Tibial artery (tissue), 4 donors: ENCODE data around the gene LRFN5.
"Not testable (repeated sequence)": the region's sequence is repeated elsewhere in the genome, so short reads cannot be mapped to it uniquely, and the experiment has no call there.

ENCODE experiments used
- DNase-seq, 2 donors: peaks; one replicate each; pipeline ENCODE4 v3.0.0-alpha.2; 2019
- H3K27ac ChIP-seq, 2 donors: fragments of 200-600 bp; sonication (generic) in 1 of 2; 1 replicate in 1 of 2; 2 replicates in 1 of 2; pipeline ENCODE4 v1.5.1; 2018 to 2019; ENCODE audit warnings: mild to moderate bottlenecking in 1 of 2
- H3K27me3 ChIP-seq, 2 donors: fragments of 200-600 bp; sonication (generic) in 1 of 2; one replicate each; pipeline versions ENCODE4 v1.5.1 to v1.6.0; 2016 to 2019
- H3K36me3 ChIP-seq, 3 donors: fragments of 200-600 bp; sonication (generic) in 2 of 3; one replicate each; pipeline ENCODE4 v1.5.1; 2016 to 2019; ENCODE audit warnings: mild to moderate bottlenecking in 2 of 3
- H3K4me1 ChIP-seq, 4 donors: fragments of 200-600 bp; sonication (generic) in 2 of 4; 1 replicate in 3 of 4; 2 replicates in 1 of 4; pipeline ENCODE4 v1.5.1; 2016 to 2019
- H3K4me3 ChIP-seq, 2 donors: fragments of 200-600 bp; sonication (generic) in 1 of 2; 1 replicate in 1 of 2; 2 replicates in 1 of 2; pipeline ENCODE4 v1.5.1; 2018 to 2019; ENCODE audit warnings: mild to moderate bottlenecking in 2 of 2
- H3K9me3 ChIP-seq, 3 donors: fragments of 200-600 bp; sonication (generic) in 1 of 3; one replicate each; pipeline ENCODE4 v1.5.1; 2016 to 2019
- CTCF ChIP-seq, 2 experiments: fragments of 200-600 bp in 1 of 2; fragments of 450-650 bp in 1 of 2; IDR thresholded peaks; one replicate each; pipeline ENCODE4 v1.5.1; 2017 to 2019; ENCODE audit warnings: antibody characterized with exemption in 2 of 2, mild to moderate bottlenecking in 1 of 2, moderate library complexity in 1 of 2
- intact Hi-C: fragments of 100-400 bp; cut with DNase I; formaldehyde crosslinking; loops from one replicate; pipeline ENCODE4 v1.15.0; 2023; ENCODE audit warnings: low total_unique reads

Gene LRFN5

GRCh38 chr14:41891624-41892023, 284.9 kb downstream of the LRFN5 start:
- no peaks in the 10 kb centered on the region for H3K4me1 ChIP-seq
- TF ChIP-seq CTCF (IDR thresholded peaks at IDR 0.05), result no peak
- no peaks in the 10 kb centered on the region for H3K36me3 ChIP-seq
- no peak overlapping the region for H3K4me3 ChIP-seq
- no peaks in the 10 kb centered on the region for H3K27me3 ChIP-seq
- no peak for DNase-seq
- no peaks in the 10 kb centered on the region for H3K9me3 ChIP-seq
- intact Hi-C loops, result no loop called here
- H3K27ac ChIP-seq, result no peak overlapping the region

- Histone ChIP-seq H3K27me3 (no peaks in the 10 kb centered on the region), H3K9me3 (no peaks in the 10 kb centered on the region), H3K4me1 (no peaks in the 10 kb centered on the region), H3K4me3 (no peak overlapping the region), H3K27ac (no peak overlapping the region), H3K36me3 (no peaks in the 10 kb centered on the region)
- intact Hi-C loops, result no loop called here
- DNase-seq, result no peak
- TF ChIP-seq CTCF (IDR thresholded peaks at IDR 0.05), result no peak
These were observed 292.7 kb downstream of the LRFN5 start for GRCh38 chr14:41899416-41899815.

- Histone ChIP-seq H3K27ac (no peak overlapping the region), H3K4me3 (no peak overlapping the region), H3K27me3 (no peaks in the 10 kb centered on the region), H3K36me3 (no peaks in the 10 kb centered on the region), H3K9me3 (no peaks in the 10 kb centered on the region), H3K4me1 (no peaks in the 10 kb centered on the region)
- TF ChIP-seq CTCF (IDR thresholded peaks at IDR 0.05), result no peak
- intact Hi-C loops, result no loop called here
- no peak for DNase-seq
These were observed 294.0 kb downstream of the LRFN5 start for GRCh38 chr14:41900644-41901043.

GRCh38 chr14:41901089-41901488, 294.4 kb downstream of the LRFN5 start:
- H3K4me3 ChIP-seq, result no peak overlapping the region
- no peaks in the 10 kb centered on the region for H3K27me3 ChIP-seq
- H3K9me3 ChIP-seq, result no peaks in the 10 kb centered on the region
- no peak for DNase-seq
- no peaks in the 10 kb centered on the region for H3K36me3 ChIP-seq
- intact Hi-C loops, result no loop called here
- no peak for TF ChIP-seq CTCF (IDR thresholded peaks at IDR 0.05)
- H3K27ac ChIP-seq, result no peak overlapping the region
- H3K4me1 ChIP-seq, result no peaks in the 10 kb centered on the region

- no peak overlapping the region for H3K27ac ChIP-seq
- H3K36me3 ChIP-seq, result no peaks in the 10 kb centered on the region
- no peaks in the 10 kb centered on the region for H3K9me3 ChIP-seq
- H3K27me3 ChIP-seq, result no peaks in the 10 kb centered on the region
- no peak for DNase-seq
- H3K4me1 ChIP-seq, result no peaks in the 10 kb centered on the region
- intact Hi-C loops, result no loop called here
- H3K4me3 ChIP-seq, result no peak overlapping the region
- TF ChIP-seq CTCF (IDR thresholded peaks at IDR 0.05), result no peak
These were observed 298.8 kb downstream of the LRFN5 start for GRCh38 chr14:41905394-41905964.

- H3K27ac ChIP-seq, H3K9me3 ChIP-seq, H3K27me3 ChIP-seq, H3K4me1 ChIP-seq, H3K36me3 ChIP-seq, DNase-seq, intact Hi-C loops, H3K4me3 ChIP-seq: not testable (repeated sequence)
These were observed 304.5 kb downstream of the LRFN5 start for GRCh38 chr14:41911155-41911554.
